Measurements from ENCODE around the gene PAIP2B.
"Not testable (repeated sequence)": the region's sequence is repeated elsewhere in the genome, so short reads cannot be mapped to it uniquely, and the experiment has no call there.

PAIP2B gene

GRCh38 chr2:71190656-71191569 is 36.0 kb downstream of the PAIP2B start:
- Histone ChIP-seq H3K27me3 (ENCODE audit: insufficient read depth, low read depth) (no peaks in the 10 kb centered on the region), H3K4me2 (no peak overlapping the region), H3K79me2 (ENCODE audit: insufficient read depth, low read depth) (no peaks in the 10 kb centered on the region), H2AFZ (ENCODE audit: low read depth) (no peak overlapping the region), H3K9ac (no peak overlapping the region), H3K27ac (no peak overlapping the region), H4K20me1 (ENCODE audit: insufficient read depth) (no peaks in the 10 kb centered on the region), H3K36me3 (ENCODE audit: insufficient read depth) (no peaks in the 10 kb centered on the region), H3K4me3 (IDR thresholded peaks at IDR 0.05; ENCODE audit: insufficient read depth, low read depth, low read length) (no peak overlapping the region), H3K4me1 (ENCODE audit: low read depth, poor library complexity, severe bottlenecking) (no peaks in the 10 kb centered on the region)
- TF ChIP-seq, protein P1, sequence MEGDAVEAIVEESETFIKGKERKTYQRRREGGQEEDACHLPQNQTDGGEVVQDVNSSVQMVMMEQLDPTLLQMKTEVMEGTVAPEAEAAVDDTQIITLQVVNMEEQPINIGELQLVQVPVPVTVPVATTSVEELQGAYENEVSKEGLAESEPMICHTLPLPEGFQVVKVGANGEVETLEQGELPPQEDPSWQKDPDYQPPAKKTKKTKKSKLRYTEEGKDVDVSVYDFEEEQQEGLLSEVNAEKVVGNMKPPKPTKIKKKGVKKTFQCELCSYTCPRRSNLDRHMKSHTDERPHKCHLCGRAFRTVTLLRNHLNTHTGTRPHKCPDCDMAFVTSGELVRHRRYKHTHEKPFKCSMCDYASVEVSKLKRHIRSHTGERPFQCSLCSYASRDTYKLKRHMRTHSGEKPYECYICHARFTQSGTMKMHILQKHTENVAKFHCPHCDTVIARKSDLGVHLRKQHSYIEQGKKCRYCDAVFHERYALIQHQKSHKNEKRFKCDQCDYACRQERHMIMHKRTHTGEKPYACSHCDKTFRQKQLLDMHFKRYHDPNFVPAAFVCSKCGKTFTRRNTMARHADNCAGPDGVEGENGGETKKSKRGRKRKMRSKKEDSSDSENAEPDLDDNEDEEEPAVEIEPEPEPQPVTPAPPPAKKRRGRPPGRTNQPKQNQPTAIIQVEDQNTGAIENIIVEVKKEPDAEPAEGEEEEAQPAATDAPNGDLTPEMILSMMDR (conservative IDR thresholded peaks at IDR 0.05; ENCODE audit: low read depth, low read length): 0 out of 2 replicates have a peak, but pooled peaks have one; percentile 26

DNA sequence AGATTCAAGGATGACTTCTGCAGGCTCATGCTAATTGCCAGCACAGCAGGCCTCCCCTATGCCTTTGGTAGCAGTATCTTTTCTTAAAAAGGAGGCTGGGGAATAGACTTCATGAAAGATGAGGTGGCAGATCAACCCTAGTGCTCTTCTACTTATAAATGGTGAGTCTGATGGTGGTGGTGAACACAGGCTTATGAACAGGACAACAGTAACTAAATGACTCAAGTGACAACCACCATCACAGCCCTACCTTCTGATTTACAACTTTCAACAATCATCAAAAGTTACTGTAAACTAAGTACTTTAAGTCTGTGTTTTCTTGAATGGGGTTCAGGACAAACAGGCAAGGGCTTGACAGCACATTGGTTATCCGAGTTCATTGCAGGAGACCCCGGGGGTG is 39.3 kb downstream of the PAIP2B start:
- TF ChIP-seq, protein P1 (conservative IDR thresholded peaks at IDR 0.05; ENCODE audit: low read depth, low read length): no peak
- Histone ChIP-seq H3K27me3 (ENCODE audit: insufficient read depth, low read depth) (no peaks in the 10 kb centered on the region), H4K20me1 (ENCODE audit: insufficient read depth) (no peaks in the 10 kb centered on the region), H3K4me1 (ENCODE audit: low read depth, poor library complexity, severe bottlenecking) (no peaks in the 10 kb centered on the region), H3K9ac (no peak overlapping the region), H3K27ac (no peak overlapping the region), H3K36me3 (ENCODE audit: insufficient read depth) (no peaks in the 10 kb centered on the region), H3K79me2 (ENCODE audit: insufficient read depth, low read depth) (no peaks in the 10 kb centered on the region), H3K4me3 (IDR thresholded peaks at IDR 0.05; ENCODE audit: insufficient read depth, low read depth, low read length) (no peak overlapping the region), H3K4me2 (no peak overlapping the region), H2AFZ (ENCODE audit: low read depth) (no peak overlapping the region)

- no peaks in the 10 kb centered on the region for H3K4me1 ChIP-seq (ENCODE audit: low read depth, poor library complexity, severe bottlenecking)
- no peaks in the 10 kb centered on the region for H3K79me2 ChIP-seq (ENCODE audit: insufficient read depth, low read depth)
- no peaks in the 10 kb centered on the region for H4K20me1 ChIP-seq (ENCODE audit: insufficient read depth)
- H3K4me2 ChIP-seq: no peak overlapping the region
- H3K36me3 ChIP-seq (ENCODE audit: insufficient read depth): no peaks in the 10 kb centered on the region
- TF ChIP-seq, protein P1 (conservative IDR thresholded peaks at IDR 0.05; ENCODE audit: low read depth, low read length): no peak
- no peak overlapping the region for H3K4me3 ChIP-seq (IDR thresholded peaks at IDR 0.05; ENCODE audit: insufficient read depth, low read depth, low read length)
- H3K9ac ChIP-seq: no peak overlapping the region
- no peaks in the 10 kb centered on the region for H3K27me3 ChIP-seq (ENCODE audit: insufficient read depth, low read depth)
- H2AFZ ChIP-seq (ENCODE audit: low read depth): no peak overlapping the region
- H3K27ac ChIP-seq: no peak overlapping the region
Observed at GRCh38 chr2:71186973-71187372, 39.9 kb downstream of the PAIP2B start.

GRCh38 chr2:71183306-71184115 is 43.4 kb downstream of the PAIP2B start:
- not testable (repeated sequence) for H3K27me3 ChIP-seq (ENCODE audit: insufficient read depth, low read depth)

More at GRCh38 chr2:71183306-71184115, 43.4 kb downstream of the PAIP2B start:
- not testable (repeated sequence) for H3K4me3 ChIP-seq (IDR thresholded peaks at IDR 0.05; ENCODE audit: insufficient read depth, low read depth, low read length); H3K36me3 ChIP-seq (ENCODE audit: insufficient read depth); H3K79me2 ChIP-seq (ENCODE audit: insufficient read depth, low read depth); H3K4me1 ChIP-seq (ENCODE audit: low read depth, poor library complexity, severe bottlenecking); H2AFZ ChIP-seq (ENCODE audit: low read depth); H3K9ac ChIP-seq; H3K27ac ChIP-seq; H3K4me2 ChIP-seq; H4K20me1 ChIP-seq (ENCODE audit: insufficient read depth)
